CD8-positive, alpha-beta memory T cell (primary cell): Measurements from ENCODE around the gene BLOC1S2. TPM values are rescaled to one million over a fixed set of nuclear protein-coding genes. Genes with fewer than 3 reads are reported as not detected.
A peak's percentile ranks its signal among the peaks of the same experiment; 100 is the strongest.

Experiments used
- CTCF ChIA-PET: fragments of 350-600 bp; sonication (Branson Sonifier 250); formaldehyde crosslinking; loops from one replicate; lab custom pipeline; 2021; ENCODE audit warnings: antibody characterized with exemption; lab: Charles Lee
- POLR2A ChIA-PET: fragments of 350-600 bp; sonication (Branson Sonifier 250); formaldehyde crosslinking; loops from one replicate; lab custom pipeline; 2021; ENCODE audit warnings: antibody characterized with exemption; lab: Charles Lee
- DNase-seq, 5 donors: peaks; one replicate each; pipeline versions ENCODE4 v3.0.0 to v3.0.0-alpha.2; 2020 to 2022; ENCODE audit warnings: mixed read lengths in 1 of 5
- H3K27ac ChIP-seq: one replicate; pipeline ENCODE4 v1.7.0; 2013; ENCODE audit warnings: low read depth, mild to moderate bottlenecking, low read length, moderate library complexity
- H3K27me3 ChIP-seq: 2 replicates; pipeline ENCODE4 v1.7.0; 2013; ENCODE audit warnings: low read length, mild to moderate bottlenecking; ENCODE audit not compliant: insufficient read depth, poor library complexity, severe bottlenecking
- H3K36me3 ChIP-seq: 2 replicates; pipeline ENCODE4 v1.7.0; 2013; ENCODE audit warnings: mild to moderate bottlenecking, low read length, moderate library complexity; ENCODE audit not compliant: insufficient read depth
- H3K4me1 ChIP-seq: 2 replicates; pipeline ENCODE4 v1.7.0; 2013; ENCODE audit warnings: mild to moderate bottlenecking, low read length, moderate library complexity; ENCODE audit not compliant: insufficient read depth
- H3K4me3 ChIP-seq: 2 replicates; pipeline ENCODE4 v1.7.0; 2013; ENCODE audit warnings: mild to moderate bottlenecking, low read length
- H3K9me3 ChIP-seq: 2 replicates; pipeline ENCODE4 v1.7.0; 2013; ENCODE audit warnings: mild to moderate bottlenecking, low read length
- H3K27ac Mint-ChIP-seq, 8 donors: one replicate each; pipeline ENCODE4 v1.8.0; 2020 to 2021; ENCODE audit warnings: mixed read lengths in 8 of 8, mild to moderate bottlenecking in 6 of 8, inconsistent platforms in 3 of 8, moderate library complexity in 3 of 8
- H3K27me3 Mint-ChIP-seq, 2 donors: one replicate each; pipeline ENCODE4 v1.8.0; 2020 to 2021; ENCODE audit warnings: mixed read lengths in 2 of 2, mild to moderate bottlenecking in 1 of 2, moderate library complexity in 1 of 2
- H3K36me3 Mint-ChIP-seq, 3 donors: one replicate each; pipeline ENCODE4 v1.8.0; 2020 to 2021; ENCODE audit warnings: mixed read lengths in 3 of 3, inconsistent platforms in 1 of 3, mild to moderate bottlenecking in 1 of 3
- H3K4me1 Mint-ChIP-seq, 3 donors: one replicate each; pipeline ENCODE4 v1.8.0; 2020 to 2021; ENCODE audit warnings: mixed read lengths in 3 of 3, inconsistent platforms in 1 of 3, mild to moderate bottlenecking in 1 of 3
- H3K4me3 Mint-ChIP-seq, 7 donors: one replicate each; pipeline ENCODE4 v1.8.0; 2020 to 2021; ENCODE audit warnings: mixed read lengths in 7 of 7, mild to moderate bottlenecking in 6 of 7, moderate library complexity in 4 of 7, inconsistent platforms in 2 of 7
- H3K9me3 Mint-ChIP-seq, 5 donors: one replicate each; pipeline ENCODE4 v1.8.0; 2020 to 2022; ENCODE audit warnings: mixed read lengths in 5 of 5, mild to moderate bottlenecking in 3 of 5, moderate library complexity in 2 of 5, inconsistent platforms in 1 of 5
- polyA plus RNA-seq: library from polyadenylated mRNA; unstranded; fragments of 300-500 nt; fragmentation: Illumina TruSeq; gene quantifications from one replicate; pipeline ENCODE4 v1.2.3, GENCODE V29; 2021
- total RNA-seq, 2 experiments: library from RNA; stranded (reverse); gene quantifications; one replicate each; pipeline ENCODE4 v1.2.3, GENCODE V29; 2021

Gene BLOC1S2
- total RNA-seq (10 to 100 TPM; 69.7 to 73.2 TPM), polyA plus RNA-seq (74.6 TPM)

DNA sequence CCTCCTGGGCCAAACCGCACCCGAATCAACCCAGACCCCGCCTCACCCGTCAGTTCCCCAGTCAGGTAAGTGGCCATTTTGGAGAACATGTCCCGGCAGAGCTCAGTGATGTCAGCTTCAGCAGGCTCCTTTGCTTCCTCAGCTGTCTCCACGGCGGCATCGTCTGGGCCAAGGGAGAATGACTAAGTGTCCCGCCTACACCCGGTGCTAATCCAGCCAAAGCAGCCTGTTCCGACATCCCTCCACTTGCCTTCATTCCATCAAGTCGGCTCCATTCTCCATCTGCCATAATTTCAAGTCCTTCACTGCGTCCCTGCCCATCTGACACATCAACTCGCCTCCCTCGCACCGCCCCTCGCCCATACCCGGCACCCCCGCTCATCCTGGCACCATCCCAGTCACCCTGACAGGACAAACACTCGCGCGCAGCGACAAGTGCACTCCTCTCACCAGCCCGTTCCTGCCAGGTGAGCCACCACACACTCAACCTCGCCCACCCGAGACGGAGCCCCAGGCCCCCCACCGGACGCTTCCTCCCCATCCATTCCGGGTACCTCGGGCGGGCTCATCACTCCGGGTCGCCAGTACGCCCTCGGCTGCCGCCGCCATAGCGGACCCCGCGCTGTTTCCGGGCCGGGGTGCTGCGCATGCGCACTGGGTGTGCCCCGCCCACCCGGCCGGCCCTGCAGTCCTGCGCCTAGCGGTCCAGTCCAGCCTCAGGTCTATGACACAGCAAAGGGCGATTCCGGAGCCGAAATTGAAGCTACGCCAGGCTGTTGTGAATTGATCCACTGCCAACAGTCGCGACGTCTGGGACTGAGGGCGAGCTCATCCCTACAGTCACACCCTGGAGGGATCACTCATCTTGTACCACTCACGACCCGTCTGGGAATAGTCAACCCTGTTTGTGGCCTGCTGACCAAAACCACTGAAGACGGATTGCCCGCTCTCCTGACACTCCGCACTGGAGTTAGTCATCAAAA lies at the start of gene BLOC1S2:
TSS of gene BLOC1S2 (minus strand) at position 630 of the 983 bp plus-strand sequence. CDS start at position 609, 21 bp downstream.
- peak within 1 kb of the TSS; percentile 98 to 100 (median 99) for H3K4me3 Mint-ChIP-seq
- Histone ChIP-seq H3K27ac (peak within 1 kb of the TSS; percentile 82), H3K4me1 (peaks cover 23% of the 10 kb centered on the region), H3K4me3 (peak within 1 kb of the TSS; percentile 73), H3K27me3 (no peaks in the 10 kb centered on the region), H3K9me3 (no peaks in the 10 kb centered on the region), H3K36me3 (no peaks in the 10 kb centered on the region)
- H3K27ac Mint-ChIP-seq, result peak within 1 kb of the TSS; percentile 92 to 99 (median 99)
- H3K4me1 Mint-ChIP-seq, result peaks cover 24 to 38% (median 29%) of the 10 kb centered on the region in 3 donors
- ChIA-PET POLR2A (no interaction called here), CTCF (no interaction called here)
- peaks cover 0 to 1% (median 0%) of the 10 kb centered on the region in 5 donors for H3K9me3 Mint-ChIP-seq
- DNase-seq, result peak; percentile 79 to 91 (median 86)
- H3K27me3 Mint-ChIP-seq, result peaks cover 0 to 4% of the 10 kb centered on the region in 2 donors
- H3K36me3 Mint-ChIP-seq, result peaks cover 0 to 23% (median 0%) of the 10 kb centered on the region in 3 donors

DNA sequence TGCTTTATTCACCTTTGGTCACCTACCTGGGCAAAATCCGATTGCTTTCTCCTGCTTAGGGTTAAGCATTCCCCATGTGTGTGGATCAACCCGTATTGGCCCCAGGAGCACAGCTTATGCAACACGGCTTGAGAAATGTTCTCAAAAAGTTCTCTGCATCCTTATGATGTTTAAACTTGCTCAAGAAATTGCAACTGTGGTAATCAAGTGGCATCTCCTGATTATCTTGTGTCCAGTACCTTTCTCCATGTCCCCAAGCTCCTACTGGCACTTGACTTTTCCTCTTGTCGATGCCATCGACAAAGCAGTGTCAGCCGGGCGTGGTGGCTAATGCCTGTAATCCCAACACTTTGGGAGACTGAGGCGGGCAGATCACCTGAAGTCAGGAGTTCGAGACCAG lies 48.3 kb upstream of the BLOC1S2 start:
- Mint-ChIP-seq H3K36me3 (peaks cover 0 to 1% (median 0%) of the 10 kb centered on the region in 3 donors), H3K9me3 (no peaks in the 10 kb centered on the region), H3K4me1 (no peaks in the 10 kb centered on the region), H3K27me3 (peaks cover 27 to 30% of the 10 kb centered on the region in 2 donors), H3K27ac (no peak overlapping the region), H3K4me3 (no peak overlapping the region)
- Histone ChIP-seq H3K4me3 (no peak overlapping the region), H3K27me3 (no peaks in the 10 kb centered on the region), H3K4me1 (no peaks in the 10 kb centered on the region), H3K27ac (no peak overlapping the region), H3K36me3 (no peaks in the 10 kb centered on the region), H3K9me3 (no peaks in the 10 kb centered on the region)
- DNase-seq, result no peak
- ChIA-PET POLR2A (interaction anchor here (0.5 kb wide), 1 partner anchor 38 kb away, joined by 3 read pairs; no protein-coding TSS in a partner anchor), CTCF (interaction anchor here (10.7 kb wide), 1 partner anchor 97 kb away, joined by 85 read pairs; no protein-coding TSS in a partner anchor)

DNA sequence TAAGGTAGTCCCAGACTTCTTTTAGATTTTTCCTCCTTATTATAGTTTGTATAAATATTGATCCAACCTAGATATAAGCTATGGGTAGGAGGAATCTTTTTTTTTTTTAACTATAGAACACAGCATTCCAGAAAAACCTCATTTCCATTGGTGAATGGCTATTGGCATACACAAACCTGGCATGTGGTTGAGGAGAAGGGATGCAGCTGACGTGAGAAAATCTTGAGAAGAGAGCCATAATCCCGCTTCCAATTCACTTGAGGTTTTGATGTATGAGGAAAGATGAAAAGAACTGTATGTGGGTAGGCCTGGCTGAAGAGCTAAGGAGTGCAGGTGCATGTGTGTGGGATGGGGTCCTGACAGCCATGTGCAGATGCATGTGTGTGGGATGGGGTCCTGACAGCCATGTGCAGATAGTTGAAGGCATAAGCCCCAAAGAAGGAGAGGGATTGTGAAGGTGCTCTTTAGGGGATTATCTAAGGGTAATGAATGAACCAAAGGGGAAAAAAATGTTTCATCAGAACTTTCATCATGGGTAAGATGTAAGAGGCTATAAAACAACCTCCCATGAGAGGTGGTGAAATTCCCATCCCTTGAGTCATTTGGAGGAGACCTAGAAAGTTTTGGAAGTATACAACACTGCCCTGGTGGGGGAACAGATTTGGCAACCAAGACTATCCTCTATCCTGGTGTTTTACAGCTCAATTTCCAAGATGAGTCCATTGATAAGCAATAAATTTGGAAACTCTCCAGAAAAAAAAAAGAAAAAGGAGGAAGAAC lies 47.4 kb upstream of the BLOC1S2 start:
- no peak for DNase-seq
- H3K27ac ChIP-seq, result no peak overlapping the region
- H3K4me1 ChIP-seq, result no peaks in the 10 kb centered on the region
- H3K4me1 Mint-ChIP-seq, result no peaks in the 10 kb centered on the region
- peaks cover 27 to 37% of the 10 kb centered on the region in 2 donors for H3K27me3 Mint-ChIP-seq
- no peaks in the 10 kb centered on the region for H3K9me3 ChIP-seq
- ChIA-PET POLR2A (no interaction called here), CTCF (interaction anchor here (10.7 kb wide), 1 partner anchor 98 kb away, joined by 85 read pairs; no protein-coding TSS in a partner anchor)
- peaks cover 0 to 1% (median 0%) of the 10 kb centered on the region in 3 donors for H3K36me3 Mint-ChIP-seq
- H3K27ac Mint-ChIP-seq, result no peak overlapping the region
- H3K4me3 Mint-ChIP-seq, result no peak overlapping the region
- H3K9me3 Mint-ChIP-seq, result no peaks in the 10 kb centered on the region
- H3K36me3 ChIP-seq, result no peaks in the 10 kb centered on the region
- H3K27me3 ChIP-seq, result no peaks in the 10 kb centered on the region
- H3K4me3 ChIP-seq, result no peak overlapping the region

DNA sequence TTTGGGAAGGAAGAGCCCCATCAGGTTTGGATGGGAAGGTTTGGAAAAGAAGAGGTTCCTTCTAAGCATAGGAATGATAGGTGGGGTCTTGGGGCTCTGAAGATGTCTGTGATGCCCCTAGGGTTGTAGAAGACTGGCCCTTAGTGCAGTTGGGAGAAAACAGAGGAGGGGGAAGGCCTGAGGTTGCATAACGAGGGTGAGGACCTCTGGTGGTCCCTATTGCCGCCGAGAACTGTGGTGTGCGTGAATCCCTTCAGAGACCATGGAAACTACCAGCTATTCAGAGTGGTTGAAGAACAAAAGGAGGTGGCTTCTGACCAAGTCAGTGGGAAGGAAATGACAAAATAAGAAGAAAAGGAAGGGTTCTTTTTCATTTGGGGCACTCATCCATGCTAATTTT lies 46.6 kb upstream of the BLOC1S2 start:
- DNase-seq, result no peak
- Mint-ChIP-seq H3K4me3 (no peak overlapping the region), H3K36me3 (peaks cover 0 to 1% (median 0%) of the 10 kb centered on the region in 3 donors), H3K9me3 (no peaks in the 10 kb centered on the region), H3K4me1 (no peaks in the 10 kb centered on the region), H3K27ac (no peak overlapping the region), H3K27me3 (peaks cover 24 to 41% of the 10 kb centered on the region in 2 donors)
- H3K36me3 ChIP-seq, result no peaks in the 10 kb centered on the region
- no peaks in the 10 kb centered on the region for H3K9me3 ChIP-seq
- POLR2A ChIA-PET, result no interaction called here
- CTCF ChIA-PET, result interaction anchor here (10.7 kb wide), 1 partner anchor 99 kb away, joined by 85 read pairs; no protein-coding TSS in a partner anchor
- H3K4me3 ChIP-seq, result no peak overlapping the region
- no peaks in the 10 kb centered on the region for H3K4me1 ChIP-seq
- H3K27me3 ChIP-seq, result no peaks in the 10 kb centered on the region
- no peak overlapping the region for H3K27ac ChIP-seq

DNA sequence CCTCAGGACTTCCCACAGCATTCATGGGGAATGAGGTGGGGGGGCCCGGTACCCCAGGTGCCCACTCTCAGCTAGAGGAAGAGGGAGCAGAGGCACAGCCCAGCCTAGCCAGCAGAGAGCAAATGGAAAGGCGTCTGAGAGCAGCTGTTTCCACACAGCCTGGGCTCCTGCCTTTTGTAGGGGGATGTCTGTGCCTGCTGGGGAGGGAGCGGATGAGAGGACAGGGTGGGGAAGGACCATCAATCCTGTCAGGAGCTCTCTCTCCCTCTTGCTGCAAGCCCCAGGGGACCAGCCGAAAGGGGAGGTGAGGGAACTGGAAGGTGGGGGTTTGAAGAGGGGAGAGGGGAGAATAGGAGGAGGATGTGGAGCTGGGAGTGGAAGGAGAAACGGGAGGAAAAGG lies 43.6 kb upstream of the BLOC1S2 start, which contains the start of gene PKD2L1:
TSS of gene PKD2L1 (minus strand) at position 150 of the 400 bp plus-strand sequence. CDS start at position 25, 125 bp downstream.
- no peak within 1 kb of the TSS for H3K27ac ChIP-seq
- Mint-ChIP-seq H3K4me1 (peaks cover 0 to 4% (median 3%) of the 10 kb centered on the region in 3 donors), H3K27me3 (peaks cover 16 to 37% of the 10 kb centered on the region in 2 donors), H3K36me3 (peaks cover 0 to 1% (median 0%) of the 10 kb centered on the region in 3 donors), H3K4me3 (no peak within 1 kb of the TSS), H3K9me3 (no peaks in the 10 kb centered on the region), H3K27ac (peak within 1 kb of the TSS in 1 of 8 donors; percentile 92)
- POLR2A ChIA-PET, result no interaction called here
- no peaks in the 10 kb centered on the region for H3K4me1 ChIP-seq
- no peak for DNase-seq
- no peaks in the 10 kb centered on the region for H3K27me3 ChIP-seq
- CTCF ChIA-PET, result interaction anchor here (1.3 to 2.3 kb wide), 3 partner anchors 9 to 188 kb away, joined by 3 to 7 read pairs (median 3); no protein-coding TSS in a partner anchor
- no peak within 1 kb of the TSS for H3K4me3 ChIP-seq
- H3K36me3 ChIP-seq, result no peaks in the 10 kb centered on the region
- H3K9me3 ChIP-seq, result no peaks in the 10 kb centered on the region

DNA sequence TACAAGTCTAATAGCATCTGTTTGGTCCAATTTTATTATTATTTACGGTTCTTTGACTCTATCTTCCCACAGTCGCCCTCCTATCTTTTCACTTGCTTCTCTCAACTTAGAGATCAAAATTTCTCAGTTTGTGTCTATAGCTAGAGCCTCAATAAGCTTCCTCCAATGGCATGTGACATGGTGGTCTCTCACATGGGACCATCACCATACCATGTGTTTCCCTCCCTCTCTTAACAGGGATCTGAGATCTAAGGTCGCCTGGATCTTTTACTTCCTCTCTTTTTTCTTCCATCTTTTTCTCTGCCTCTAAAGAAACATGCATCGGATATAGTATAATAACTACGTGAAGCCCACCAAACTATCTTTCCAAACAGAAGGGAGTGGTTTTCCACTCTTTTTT lies 41.7 kb upstream of the BLOC1S2 start:
- H3K36me3 ChIP-seq, result no peaks in the 10 kb centered on the region
- peak overlapping the region in 1 of 8 donors; percentile 43 for H3K27ac Mint-ChIP-seq
- no peak overlapping the region for H3K4me3 ChIP-seq
- peaks cover 0 to 1% (median 0%) of the 10 kb centered on the region in 3 donors for H3K36me3 Mint-ChIP-seq
- no peak overlapping the region for H3K4me3 Mint-ChIP-seq
- ChIA-PET CTCF (interaction anchor here (1.3 kb wide), 1 partner anchor 18 kb away, joined by 3 read pairs; no protein-coding TSS in a partner anchor), POLR2A (no interaction called here)
- no peaks in the 10 kb centered on the region for H3K4me1 ChIP-seq
- H3K9me3 ChIP-seq, result no peaks in the 10 kb centered on the region
- H3K27ac ChIP-seq, result no peak overlapping the region
- peaks cover 10 to 33% of the 10 kb centered on the region in 2 donors for H3K27me3 Mint-ChIP-seq
- no peaks in the 10 kb centered on the region for H3K27me3 ChIP-seq
- peaks cover 0 to 4% (median 3%) of the 10 kb centered on the region in 3 donors for H3K4me1 Mint-ChIP-seq
- no peaks in the 10 kb centered on the region for H3K9me3 Mint-ChIP-seq
- DNase-seq, result no peak

DNA sequence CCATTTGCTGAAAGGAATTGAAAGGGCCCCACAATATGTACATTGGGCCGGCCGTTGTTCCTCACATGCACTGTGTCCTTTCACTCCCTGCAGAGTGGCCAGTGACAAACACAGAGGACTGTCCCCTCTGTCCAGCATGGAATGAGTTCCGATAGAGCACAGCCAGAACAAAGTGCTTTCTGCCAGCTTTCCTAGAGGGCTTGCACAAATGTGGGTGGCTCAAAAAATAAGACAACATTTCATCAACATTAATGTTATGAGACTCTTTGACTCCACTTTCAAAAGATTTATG lies 41.2 kb upstream of the BLOC1S2 start:
- ChIA-PET CTCF (interaction anchor here (1.0 to 1.3 kb wide), 3 partner anchors 10 to 20 kb away, joined by 3 to 4 read pairs (median 3); partner anchors contain the start of gene SCD), POLR2A (no interaction called here)
- no peaks in the 10 kb centered on the region for H3K9me3 ChIP-seq
- no peaks in the 10 kb centered on the region for H3K27me3 ChIP-seq
- no peak overlapping the region for H3K27ac ChIP-seq
- Mint-ChIP-seq H3K27me3 (peaks cover 12 to 29% of the 10 kb centered on the region in 2 donors), H3K36me3 (peaks cover 0 to 1% (median 0%) of the 10 kb centered on the region in 3 donors), H3K4me1 (peaks cover 0 to 4% (median 3%) of the 10 kb centered on the region in 3 donors), H3K9me3 (no peaks in the 10 kb centered on the region), H3K4me3 (no peak overlapping the region), H3K27ac (no peak overlapping the region)
- H3K4me1 ChIP-seq, result no peaks in the 10 kb centered on the region
- H3K4me3 ChIP-seq, result no peak overlapping the region
- H3K36me3 ChIP-seq, result no peaks in the 10 kb centered on the region
- DNase-seq, result no peak
